Measurements from ENCODE around the gene TMEM198. TPM values are rescaled to one million over a fixed set of nuclear protein-coding genes. Genes with fewer than 3 reads are reported as not detected.
A peak's percentile ranks its signal among the peaks of the same experiment; 100 is the strongest.

TMEM198 gene
- total RNA-seq, 6 experiments from 2014 or later, result 2.3 to 2.8 (median 2.7) TPM

DNA sequence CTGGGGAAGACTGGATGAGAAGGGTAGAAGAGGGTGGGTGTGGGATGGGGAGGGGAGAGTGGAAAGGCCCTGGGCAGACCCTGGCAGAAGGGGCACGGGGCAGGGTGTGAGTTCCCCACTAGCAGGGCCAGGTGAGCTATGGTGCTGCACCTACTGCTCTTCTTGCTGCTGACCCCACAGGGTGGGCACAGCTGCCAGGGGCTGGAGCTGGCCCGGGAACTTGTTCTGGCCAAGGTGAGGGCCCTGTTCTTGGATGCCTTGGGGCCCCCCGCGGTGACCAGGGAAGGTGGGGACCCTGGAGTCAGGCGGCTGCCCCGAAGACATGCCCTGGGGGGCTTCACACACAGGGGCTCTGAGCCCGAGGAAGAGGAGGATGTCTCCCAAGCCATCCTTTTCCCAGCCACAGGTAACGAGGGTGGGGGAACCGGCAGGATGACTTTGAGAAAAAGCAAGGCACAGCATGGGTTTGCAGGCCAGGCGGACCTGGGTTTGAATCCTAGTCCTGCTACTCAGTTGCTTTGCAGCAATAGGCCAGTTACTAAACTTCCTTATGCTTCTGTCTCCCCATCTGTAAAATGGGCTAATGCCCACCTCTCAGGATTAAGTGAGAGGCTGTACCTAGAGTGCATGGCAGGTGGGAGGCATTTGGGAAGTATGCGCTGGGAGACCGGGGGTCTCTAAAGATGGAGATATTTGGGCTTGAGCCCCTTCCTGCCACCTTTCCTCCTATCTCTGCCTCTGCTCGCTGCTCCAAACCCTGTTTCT is 28.6 kb downstream of the TMEM198 start, which contains the start of gene INHA:
INHA (plus strand) TSS at position 74 of the 765 bp plus-strand sequence; CDS start at position 139, 65 bp downstream.
- Mint-ChIP-seq H3K27ac (peak within 1 kb of the TSS; percentile 53), H3K4me3 (peak within 1 kb of the TSS; percentile 70), H3K36me3 (ENCODE audit: low read depth) (peaks cover 9% of the 10 kb centered on the region), H3K27me3 (ENCODE audit: insufficient read depth) (peaks cover 20% of the 10 kb centered on the region), H3K4me1 (ENCODE audit: low read depth) (peaks cover 26% of the 10 kb centered on the region), H3K9me3 (no peaks in the 10 kb centered on the region)
- TF ChIP-seq CTCF (IDR thresholded peaks at IDR 0.05), result no peak
- DNase-seq, result no peak

GRCh38 chr2:219573166-219573565 is 29.3 kb downstream of the TMEM198 start:
- DNase-seq, result no peak
- peaks cover 18% of the 10 kb centered on the region for H3K27me3 Mint-ChIP-seq (ENCODE audit: insufficient read depth)
- no peaks in the 10 kb centered on the region for H3K9me3 Mint-ChIP-seq
- H3K4me3 Mint-ChIP-seq, result no peak overlapping the region
- H3K27ac Mint-ChIP-seq, result no peak overlapping the region
- TF ChIP-seq CTCF (IDR thresholded peaks at IDR 0.05), result no peak
- peaks cover 27% of the 10 kb centered on the region for H3K4me1 Mint-ChIP-seq (ENCODE audit: low read depth)
- peaks cover 9% of the 10 kb centered on the region for H3K36me3 Mint-ChIP-seq (ENCODE audit: low read depth)

DNA sequence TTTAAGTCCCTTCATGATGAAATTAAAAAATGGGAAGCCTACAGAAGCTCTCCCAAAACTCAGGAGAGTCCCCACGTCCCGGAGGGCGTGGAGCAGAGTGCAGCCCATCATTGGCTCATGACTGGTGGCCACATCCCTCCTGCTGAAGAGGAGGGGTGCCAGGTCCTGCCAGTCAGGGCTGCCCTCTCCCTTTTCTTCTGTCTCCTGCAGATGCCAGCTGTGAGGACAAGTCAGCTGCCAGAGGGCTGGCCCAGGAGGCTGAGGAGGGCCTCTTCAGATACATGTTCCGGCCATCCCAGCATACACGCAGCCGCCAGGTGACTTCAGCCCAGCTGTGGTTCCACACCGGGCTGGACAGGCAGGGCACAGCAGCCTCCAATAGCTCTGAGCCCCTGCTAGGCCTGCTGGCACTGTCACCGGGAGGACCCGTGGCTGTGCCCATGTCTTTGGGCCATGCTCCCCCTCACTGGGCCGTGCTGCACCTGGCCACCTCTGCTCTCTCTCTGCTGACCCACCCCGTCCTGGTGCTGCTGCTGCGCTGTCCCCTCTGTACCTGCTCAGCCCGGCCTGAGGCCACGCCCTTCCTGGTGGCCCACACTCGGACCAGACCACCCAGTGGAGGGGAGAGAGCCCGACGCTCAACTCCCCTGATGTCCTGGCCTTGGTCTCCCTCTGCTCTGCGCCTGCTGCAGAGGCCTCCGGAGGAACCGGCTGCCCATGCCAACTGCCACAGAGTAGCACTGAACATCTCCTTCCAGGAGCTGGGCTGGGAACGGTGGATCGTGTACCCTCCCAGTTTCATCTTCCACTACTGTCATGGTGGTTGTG is 30.9 kb downstream of the TMEM198 start:
- no peaks in the 10 kb centered on the region for H3K9me3 Mint-ChIP-seq

GRCh38 chr2:219575566-219576504 is 32.0 kb downstream of the TMEM198 start:
- peaks cover 26% of the 10 kb centered on the region for H3K27me3 Mint-ChIP-seq (ENCODE audit: insufficient read depth)
- no peak for TF ChIP-seq CTCF (IDR thresholded peaks at IDR 0.05)
- no peaks in the 10 kb centered on the region for H3K36me3 Mint-ChIP-seq (ENCODE audit: low read depth)
- no peak overlapping the region for H3K4me3 Mint-ChIP-seq
- no peaks in the 10 kb centered on the region for H3K9me3 Mint-ChIP-seq
- no peak for DNase-seq
- no peak overlapping the region for H3K27ac Mint-ChIP-seq
- H3K4me1 Mint-ChIP-seq (ENCODE audit: low read depth), result peaks cover 24% of the 10 kb centered on the region

More for the DNA sequence above, 30.9 kb downstream of the TMEM198 start:
- no peak for TF ChIP-seq CTCF (IDR thresholded peaks at IDR 0.05)
- peaks cover 27% of the 10 kb centered on the region for H3K4me1 Mint-ChIP-seq (ENCODE audit: low read depth)
- DNase-seq, result no peak
- peaks cover 26% of the 10 kb centered on the region for H3K27me3 Mint-ChIP-seq (ENCODE audit: insufficient read depth)
- H3K4me3 Mint-ChIP-seq, result no peak overlapping the region; the same call in 1 of the 2 replicates
- no peak overlapping the region for H3K27ac Mint-ChIP-seq
- H3K36me3 Mint-ChIP-seq (ENCODE audit: low read depth), result peaks cover 4% of the 10 kb centered on the region

Data from HFFc6 (cell line).